T-helper 2 cell (primary cell): ENCODE measurements around the gene AIM2.
A peak's percentile ranks its signal among the peaks of the same experiment; 100 is the strongest.
"Not testable (repeated sequence)": the region's sequence is repeated elsewhere in the genome, so short reads cannot be mapped to it uniquely, and the experiment has no call there.

Source experiments
- DNase-seq, 5 experiments: peaks; one replicate each; pipeline versions ENCODE4 v3.0.0 to v3.0.0-alpha.2; 2012 to 2022
- total RNA-seq, 2 donors: gene quantifications; one replicate each; lab custom pipeline; 2026; lab: John Stamatoyannopoulos, UW

AIM2 gene
- total RNA-seq = 3.4 to 3.8 reads per million in 2 donors

GRCh38 chr1:159076438-159077119 is at the start of gene AIM2:
Gene AIM2, minus strand, starts transcription at chr1:159076766. Its CDS starts 3,267 bp downstream, at chr1:159073499.
- DNase-seq = peak in 4 of 5 experiments; percentile 34 to 96 (median 73)

- peak in 1 of 5 experiments; percentile 43 for DNase-seq
These were observed 47.0 kb upstream of the AIM2 start for GRCh38 chr1:159123587-159123986.

GRCh38 chr1:159122005-159122621 is 45.5 kb upstream of the AIM2 start:
- DNase-seq = peak in 1 of 5 experiments; percentile 57

- peak in 1 of 5 experiments; percentile 21 for DNase-seq
These were observed 45.0 kb upstream of the AIM2 start for GRCh38 chr1:159121526-159121925.

GRCh38 chr1:159120317-159120716 is 43.8 kb upstream of the AIM2 start:
- no peak for DNase-seq

GRCh38 chr1:159113596-159114433 is 37.2 kb upstream of the AIM2 start:
- no peak for DNase-seq

GRCh38 chr1:159103021-159103420 is 26.5 kb upstream of the AIM2 start:
- not testable (repeated sequence) for DNase-seq

GRCh38 chr1:159100589-159100988 is 24.0 kb upstream of the AIM2 start:
- DNase-seq = no peak

- no peak for DNase-seq
These were observed 22.0 kb upstream of the AIM2 start for GRCh38 chr1:159098596-159098995.

GRCh38 chr1:159092036-159092760 is 15.6 kb upstream of the AIM2 start:
- DNase-seq = no peak

GRCh38 chr1:159091607-159092031 is 15.1 kb upstream of the AIM2 start:
- peak in 1 of 5 experiments; percentile 72 for DNase-seq

GRCh38 chr1:159091180-159091560 is 14.6 kb upstream of the AIM2 start:
- no peak for DNase-seq

- DNase-seq = no peak
These were observed 14.0 kb upstream of the AIM2 start for GRCh38 chr1:159090286-159091179.

- peak in 1 of 5 experiments; percentile 60 for DNase-seq
These were observed 12.7 kb upstream of the AIM2 start for GRCh38 chr1:159089184-159089791.

GRCh38 chr1:159088546-159089183 is 12.1 kb upstream of the AIM2 start:
- no peak for DNase-seq

- peak in 1 of 5 experiments; percentile 44 for DNase-seq
These were observed 11.5 kb upstream of the AIM2 start for GRCh38 chr1:159088050-159088449.

GRCh38 chr1:159084867-159085266 is 8.3 kb upstream of the AIM2 start:
- no peak for DNase-seq

- DNase-seq = no peak
These were observed 7.6 kb upstream of the AIM2 start for GRCh38 chr1:159084152-159084551.

GRCh38 chr1:159083013-159083412 is 6.4 kb upstream of the AIM2 start:
- no peak for DNase-seq

- DNase-seq = no peak
These were observed 5.1 kb upstream of the AIM2 start for GRCh38 chr1:159081626-159082025.

GRCh38 chr1:159079525-159079924 is 3.0 kb upstream of the AIM2 start:
- no peak for DNase-seq
